Putamen (tissue), 1 donor: ENCODE measurements around the gene PCGF5.

Experiments
- DNase-seq: peaks from one replicate; pipeline ENCODE4 v3.0.0-alpha.2; 2016; ENCODE audit warnings: low spot score

The PCGF5 gene

DNA sequence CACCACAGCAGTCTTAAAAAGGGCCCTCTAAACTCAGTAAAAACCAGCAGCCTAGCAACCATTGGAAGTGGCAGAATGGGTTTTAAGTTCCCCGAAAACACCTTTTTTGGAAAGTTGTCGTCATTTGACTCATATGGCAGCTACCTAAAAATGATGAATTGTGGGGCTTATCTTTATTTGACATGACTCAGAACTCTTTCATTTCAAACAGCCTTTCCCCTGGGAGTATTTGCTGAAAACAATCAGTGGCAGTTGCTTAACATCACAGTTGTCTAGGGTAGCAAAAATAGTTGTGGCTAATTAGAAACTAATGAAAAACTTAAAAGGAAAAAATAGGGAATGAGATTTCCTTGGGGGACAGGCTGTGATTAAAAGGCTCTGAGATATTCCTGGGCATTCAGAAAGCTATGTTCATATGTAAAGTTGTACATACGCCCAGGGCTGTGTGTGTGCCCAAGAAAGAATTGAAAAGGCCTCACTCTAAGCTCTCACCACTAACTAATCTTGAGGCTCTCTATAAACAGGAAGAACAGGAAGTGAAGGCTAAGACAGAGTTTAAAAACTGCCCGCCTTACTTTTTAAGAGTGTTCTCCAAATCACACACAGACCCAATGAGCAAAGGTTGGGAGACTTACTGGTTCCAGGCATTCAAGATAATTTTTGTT, 108.0 kb downstream of the PCGF5 start:
- DNase-seq: no peak
